Kidney epithelial cell (primary cell): ENCODE results near the gene MAJIN. TPM values are rescaled to one million over a fixed set of nuclear protein-coding genes. Genes with fewer than 3 reads are reported as not detected.

ENCODE experiments used
- DNase-seq: peaks from one replicate; pipeline ENCODE4 v3.0.0-alpha.2; 2010; ENCODE audit warnings: low read depth
- H3K27me3 ChIP-seq: 2 replicates; pipeline ENCODE4 v1.6.0; 2011; ENCODE audit warnings: low read length; ENCODE audit not compliant: control insufficient read depth, insufficient read depth
- H3K36me3 ChIP-seq: 2 replicates; pipeline ENCODE4 v1.5.1; 2011; ENCODE audit warnings: low read length; ENCODE audit not compliant: control insufficient read depth, insufficient read depth
- H3K4me3 ChIP-seq: 2 replicates; pipeline ENCODE4 v1.5.1; 2011; ENCODE audit warnings: low read depth, mild to moderate bottlenecking, control low read depth, low read length
- CTCF ChIP-seq: IDR thresholded peaks from 2 replicates; pipeline ENCODE4 v1.5.1; 2011; ENCODE audit warnings: mild to moderate bottlenecking, moderate library complexity, low read length, control low read depth, inconsistent platforms; ENCODE audit not compliant: insufficient read depth, poor library complexity, severe bottlenecking
- total RNA-seq: library from RNA; depleted of rRNA; stranded (reverse); fragments of >200 nt; gene quantifications from 2 replicates; pipeline ENCODE4 v1.2.3, GENCODE V29; 2015

Gene MAJIN
- total RNA-seq, 1 donor from 2014 or later: 0.17 TPM

GRCh38 chr11:64996710-64997380, 24.9 kb upstream of the MAJIN start, which contains the start of gene BATF2:
TSS of gene BATF2 (minus strand) at chr11:64996971. CDS start at chr11:64996914, 57 bp downstream.
- Histone ChIP-seq H3K36me3 (no peaks in the 10 kb centered on the region), H3K27me3 (no peaks in the 10 kb centered on the region), H3K4me3 (no peak within 1 kb of the TSS)
- TF ChIP-seq CTCF: peak; percentile 56
- DNase-seq: no peak

- H3K27me3 ChIP-seq: no peaks in the 10 kb centered on the region
- H3K36me3 ChIP-seq: no peaks in the 10 kb centered on the region
- DNase-seq: no peak
- no peak overlapping the region for H3K4me3 ChIP-seq
- no peak for TF ChIP-seq CTCF
These were observed 24.4 kb upstream of the MAJIN start for GRCh38 chr11:64996327-64996709.

- H3K36me3 ChIP-seq: no peaks in the 10 kb centered on the region
- no peak for TF ChIP-seq CTCF
- H3K27me3 ChIP-seq: no peaks in the 10 kb centered on the region
- no peak overlapping the region for H3K4me3 ChIP-seq
- no peak for DNase-seq
These were observed 22.4 kb upstream of the MAJIN start for GRCh38 chr11:64994318-64994717.

- no peak for TF ChIP-seq CTCF
- Histone ChIP-seq H3K4me3 (no peak overlapping the region), H3K27me3 (no peaks in the 10 kb centered on the region), H3K36me3 (no peaks in the 10 kb centered on the region)
- no peak for DNase-seq
These were observed 18.5 kb upstream of the MAJIN start for GRCh38 chr11:64990222-64990923.

- Histone ChIP-seq H3K4me3 (no peak overlapping the region), H3K36me3 (no peaks in the 10 kb centered on the region), H3K27me3 (no peaks in the 10 kb centered on the region)
- TF ChIP-seq CTCF: no peak
- DNase-seq: no peak
These were observed 17.5 kb upstream of the MAJIN start for GRCh38 chr11:64989416-64989815.
